Measurements from ENCODE around the gene PRPF6.
A peak's percentile ranks its signal among the peaks of the same experiment; 100 is the strongest.

PRPF6 gene

DNA sequence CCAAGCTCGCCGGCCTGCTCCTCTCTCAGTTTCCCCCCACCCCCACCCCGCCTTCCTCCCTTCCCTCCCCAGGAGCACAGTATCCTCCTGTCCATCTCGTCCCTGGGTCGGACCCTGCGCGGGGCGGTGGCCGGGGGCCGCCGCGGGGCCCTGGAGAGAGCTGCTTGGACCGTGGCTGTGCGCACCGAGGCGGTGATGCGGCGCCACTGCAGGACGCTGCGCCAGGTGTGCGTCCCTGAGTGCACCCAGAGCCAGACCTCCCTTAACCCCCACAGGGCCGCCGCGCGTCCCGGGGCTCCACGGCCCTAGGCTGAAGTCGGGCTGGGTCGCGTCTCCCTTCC, 57.3 kb downstream of the PRPF6 start:
- no peak for DNase-seq

DNA sequence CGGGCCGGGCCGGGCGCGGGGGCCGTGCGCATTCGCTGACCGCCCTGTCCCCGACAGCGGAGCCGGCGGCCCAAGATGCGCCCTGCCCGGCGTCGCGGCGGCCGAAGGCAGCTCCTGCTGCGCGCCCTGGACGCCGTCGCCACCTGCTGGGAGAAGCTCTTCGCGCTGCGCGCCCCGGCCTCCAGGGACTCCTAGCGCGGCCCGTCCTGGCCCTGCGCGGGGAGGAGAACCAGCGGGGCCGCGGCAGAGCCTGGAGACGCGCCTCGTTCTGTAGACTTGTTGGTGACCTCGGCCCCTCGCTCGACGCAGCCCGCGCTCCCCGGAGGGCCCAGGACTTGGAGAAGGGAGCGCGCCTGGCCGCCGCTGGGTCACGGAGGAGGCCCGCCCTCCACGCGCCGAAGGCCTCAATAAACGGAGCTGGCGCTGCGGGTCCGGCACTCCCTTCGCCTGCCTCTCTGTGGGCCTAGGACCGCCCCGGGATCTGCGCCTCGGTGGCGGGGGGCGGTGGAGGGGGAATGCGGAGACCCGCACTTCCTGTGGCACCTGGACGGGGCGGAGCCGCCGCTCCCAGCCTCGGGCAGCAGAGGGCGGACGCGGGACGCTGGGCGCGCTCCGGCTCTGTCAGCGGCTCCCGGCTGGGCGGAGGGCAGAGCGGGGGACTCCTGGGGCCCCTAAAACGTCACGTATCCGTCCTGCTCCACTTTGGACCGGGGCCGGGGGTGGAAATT, 57.8 kb downstream of the PRPF6 start:
- DNase-seq: peak; percentile 92

DNA sequence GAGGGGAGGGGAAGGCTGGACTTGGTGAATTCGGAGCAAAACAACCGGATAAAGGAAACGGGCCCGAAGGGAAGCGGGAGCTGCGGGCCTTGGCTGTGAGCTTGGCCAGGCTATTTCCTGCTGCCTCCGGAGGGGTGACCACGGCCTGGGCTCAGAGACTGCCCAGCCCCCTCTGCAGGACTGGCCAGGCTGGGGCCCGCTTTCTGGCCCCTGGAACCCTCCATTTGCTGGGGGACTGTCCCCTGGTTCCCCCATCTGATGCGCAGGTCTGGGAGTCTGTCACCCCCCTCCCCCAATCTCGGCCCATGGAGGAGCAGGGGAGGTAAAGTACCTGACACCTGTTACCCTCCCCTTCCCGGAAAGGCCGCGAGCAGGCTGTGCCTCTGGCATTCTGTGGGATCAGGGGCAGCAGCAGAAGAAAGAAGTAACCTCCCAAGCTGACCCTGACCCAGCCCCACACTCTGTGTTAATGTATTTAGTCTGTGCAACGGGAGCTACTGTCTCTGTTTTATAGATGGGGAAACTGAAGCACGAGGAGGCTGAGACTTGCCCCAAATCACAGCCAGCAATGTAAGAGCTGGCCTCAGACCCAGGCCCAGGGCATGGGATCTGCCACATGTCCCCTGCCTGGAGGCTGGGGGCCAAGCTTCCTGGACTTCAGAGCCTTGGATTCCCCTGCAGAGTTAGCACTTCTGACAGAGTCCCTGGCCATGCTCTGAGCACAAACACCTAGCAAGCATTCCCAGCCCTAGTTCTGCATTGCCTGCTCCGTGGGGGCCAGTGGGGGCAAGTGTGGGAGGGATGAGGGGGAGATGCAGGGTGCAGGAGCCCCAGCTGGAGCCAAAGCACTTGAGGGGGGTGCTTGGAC, 58.6 kb downstream of the PRPF6 start:
- DNase-seq: no peak

DNA sequence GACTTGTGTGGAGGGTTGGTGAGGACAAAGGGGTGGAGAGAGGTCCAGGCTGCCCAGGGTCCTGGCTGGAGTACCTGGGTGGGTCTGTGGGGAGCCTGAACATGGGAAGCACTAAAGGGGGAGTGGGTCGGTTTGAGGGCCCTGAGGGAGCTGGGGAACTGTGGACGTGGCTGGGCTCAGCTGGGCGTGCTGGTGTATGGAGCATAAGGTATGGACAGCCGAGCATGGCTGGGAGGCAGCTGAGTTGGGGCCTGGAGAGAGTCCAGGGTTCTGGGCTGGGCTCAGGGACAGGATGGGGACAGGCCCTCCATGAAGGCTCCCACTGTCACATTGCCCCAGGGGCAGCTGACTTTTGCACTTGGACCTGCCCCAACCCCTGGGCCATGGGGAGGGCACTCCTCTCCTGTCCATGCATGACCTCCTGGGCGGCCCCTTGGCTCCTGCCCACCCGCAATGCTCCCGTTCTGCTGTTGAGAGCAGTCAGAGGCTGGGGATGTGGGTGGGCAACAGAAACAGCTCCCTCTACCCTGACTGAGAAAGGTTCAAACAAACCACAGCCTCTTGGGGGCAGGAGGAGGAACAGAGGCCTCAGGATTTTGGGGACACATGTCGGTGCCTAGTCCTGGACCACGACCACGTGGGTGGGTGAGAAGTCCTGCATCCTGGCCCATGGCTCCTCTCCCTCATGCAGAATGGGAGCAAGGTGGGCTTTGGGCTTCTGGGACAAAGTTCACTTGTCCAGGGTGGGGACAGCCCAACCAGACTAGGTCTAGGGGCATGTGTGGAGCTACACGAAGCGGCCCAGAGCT, 59.5 kb downstream of the PRPF6 start:
- no peak for DNase-seq

DNA sequence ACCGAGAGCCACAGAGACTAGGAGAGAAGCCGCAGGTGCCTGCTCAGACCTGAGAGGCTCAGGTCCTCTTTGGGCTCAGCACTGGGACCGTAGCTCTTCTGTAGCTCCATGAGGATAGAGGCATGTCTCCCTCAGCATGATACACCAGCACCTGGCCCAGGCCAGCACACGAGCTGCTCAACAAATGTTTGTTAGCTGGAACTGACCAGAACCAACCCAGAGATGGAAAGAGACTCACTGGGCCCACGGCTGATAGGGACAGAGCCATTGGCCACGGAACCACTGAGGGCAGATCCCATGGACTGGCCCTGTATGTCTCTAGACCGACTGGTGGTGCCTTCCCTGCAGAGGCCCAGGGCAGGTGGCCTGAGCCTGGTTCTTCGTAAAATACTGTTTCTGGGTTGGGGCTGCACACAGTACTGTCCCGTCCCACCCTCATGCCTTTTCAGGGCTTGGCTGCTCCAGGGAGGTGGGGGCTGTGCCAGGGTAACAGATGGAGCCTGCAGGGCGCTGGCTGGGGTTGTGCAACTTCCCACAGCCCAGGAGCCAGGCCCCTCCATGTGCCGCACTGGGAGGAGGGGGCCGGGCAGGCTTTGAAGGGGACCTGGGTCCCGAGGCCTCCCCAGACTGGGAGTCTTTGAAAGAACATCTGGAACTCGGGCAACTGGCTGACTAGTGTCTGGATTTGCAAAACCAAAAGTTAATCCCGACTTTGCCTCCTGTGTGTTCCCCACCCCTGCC, 60.3 kb downstream of the PRPF6 start:
- no peak for DNase-seq

DNA sequence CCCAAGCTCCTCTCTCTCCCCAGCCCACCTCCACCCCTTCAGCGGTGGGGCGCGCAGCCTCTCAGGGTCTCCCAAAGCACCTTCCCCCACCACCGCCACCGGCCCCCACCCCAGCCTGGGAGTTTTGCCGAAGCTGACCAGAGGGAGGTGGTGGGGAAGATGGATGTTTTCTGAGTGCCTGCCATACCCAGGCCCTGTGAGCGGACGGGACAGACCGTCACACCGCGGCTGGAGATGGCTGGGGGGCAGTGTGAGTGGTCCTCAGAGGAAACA, 60.8 kb downstream of the PRPF6 start:
- DNase-seq: no peak

DNA sequence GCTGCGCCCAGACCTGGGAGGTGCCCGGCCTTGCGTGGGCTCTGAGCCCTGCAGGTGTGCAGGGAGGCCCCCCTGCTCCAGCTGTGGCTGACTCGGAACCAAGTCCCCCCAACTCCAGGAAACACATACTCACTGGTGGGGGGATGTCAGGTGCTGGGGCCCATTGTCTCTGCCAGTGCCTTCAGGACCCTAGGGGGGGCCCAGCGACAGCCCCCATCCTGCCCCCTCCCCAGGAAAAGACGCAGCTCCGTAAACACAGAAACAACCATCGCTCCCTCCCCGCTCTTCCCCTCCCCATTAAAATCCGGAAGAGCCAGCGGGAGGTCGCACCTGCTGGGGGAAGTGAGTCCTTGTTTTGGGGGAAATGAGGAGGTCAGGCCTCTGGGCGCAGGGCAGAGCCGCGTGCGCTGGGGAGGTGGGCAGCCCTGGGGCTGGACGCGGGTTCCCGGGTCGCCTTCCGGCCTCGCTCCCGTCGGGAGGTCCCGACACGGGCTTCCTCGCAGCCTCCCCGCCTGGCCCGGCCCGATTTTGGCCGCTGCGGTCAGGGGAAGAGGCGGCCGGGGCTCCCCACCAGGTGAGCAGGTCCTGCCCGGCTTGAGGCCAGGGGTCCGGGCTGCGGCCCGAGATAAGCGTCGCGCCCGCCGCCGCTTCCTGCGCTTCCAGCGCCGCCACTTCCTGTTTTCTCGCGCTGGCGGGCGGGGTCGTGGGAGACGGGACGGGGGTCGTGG, 61.3 kb downstream of the PRPF6 start:
- DNase-seq: no peak

DNA sequence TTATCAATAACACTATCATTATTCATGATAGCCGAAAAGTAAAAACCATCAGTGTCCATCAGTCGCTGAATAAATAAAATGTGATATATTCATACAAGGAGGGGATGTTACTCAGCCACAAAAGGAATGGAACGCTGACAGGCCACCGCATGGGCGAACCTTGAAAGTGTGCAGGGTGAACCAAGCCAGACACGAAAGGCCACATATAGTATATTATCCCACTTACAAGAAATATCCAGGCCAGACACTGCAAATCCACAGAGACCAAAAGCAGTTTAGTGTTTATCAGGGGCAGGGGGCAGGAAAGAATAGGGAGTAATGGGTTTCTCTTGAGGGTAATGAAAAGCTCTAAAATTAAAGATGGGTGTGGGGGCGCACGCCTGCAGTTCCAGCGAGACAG, 62.8 kb downstream of the PRPF6 start:
- DNase-seq: no peak

DNA sequence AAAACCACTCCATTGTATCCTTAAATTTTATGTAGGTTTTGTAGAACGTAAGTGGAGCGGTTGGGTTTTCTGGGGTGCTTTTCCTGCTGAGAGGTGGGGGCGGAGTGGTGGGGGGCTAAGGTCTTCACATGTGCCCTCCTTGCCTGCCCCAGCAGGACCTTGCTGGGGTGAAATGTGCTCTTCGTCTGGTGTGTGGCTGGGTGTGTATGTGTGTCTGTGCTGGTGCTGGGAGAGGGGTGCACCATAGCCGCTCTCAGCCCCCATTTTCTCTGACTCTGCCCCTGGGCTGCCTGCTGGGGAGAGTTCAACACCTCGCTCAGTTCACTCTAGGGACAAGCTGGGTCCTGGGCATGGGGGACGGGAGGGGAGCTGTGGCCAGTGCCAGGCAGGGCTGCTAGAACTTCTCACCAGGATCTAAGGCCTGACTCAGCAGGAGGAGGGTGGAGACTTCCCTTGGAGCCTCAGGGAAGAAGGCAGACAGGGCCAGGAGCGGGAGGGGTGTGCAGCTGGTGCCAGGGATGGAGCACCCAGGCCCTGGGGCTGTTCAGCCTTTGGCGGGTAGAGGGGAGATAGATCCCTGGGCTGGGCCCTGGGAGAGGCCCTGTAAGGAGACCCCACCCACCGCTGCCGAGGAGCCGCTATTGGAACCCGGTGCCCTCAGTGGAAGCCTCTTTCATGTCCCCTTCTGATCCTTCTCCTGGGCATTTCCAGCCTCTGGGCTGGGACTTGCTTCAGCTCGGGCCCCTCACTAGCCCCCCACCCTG, 63.7 kb downstream of the PRPF6 start:
- DNase-seq: no peak

DNA sequence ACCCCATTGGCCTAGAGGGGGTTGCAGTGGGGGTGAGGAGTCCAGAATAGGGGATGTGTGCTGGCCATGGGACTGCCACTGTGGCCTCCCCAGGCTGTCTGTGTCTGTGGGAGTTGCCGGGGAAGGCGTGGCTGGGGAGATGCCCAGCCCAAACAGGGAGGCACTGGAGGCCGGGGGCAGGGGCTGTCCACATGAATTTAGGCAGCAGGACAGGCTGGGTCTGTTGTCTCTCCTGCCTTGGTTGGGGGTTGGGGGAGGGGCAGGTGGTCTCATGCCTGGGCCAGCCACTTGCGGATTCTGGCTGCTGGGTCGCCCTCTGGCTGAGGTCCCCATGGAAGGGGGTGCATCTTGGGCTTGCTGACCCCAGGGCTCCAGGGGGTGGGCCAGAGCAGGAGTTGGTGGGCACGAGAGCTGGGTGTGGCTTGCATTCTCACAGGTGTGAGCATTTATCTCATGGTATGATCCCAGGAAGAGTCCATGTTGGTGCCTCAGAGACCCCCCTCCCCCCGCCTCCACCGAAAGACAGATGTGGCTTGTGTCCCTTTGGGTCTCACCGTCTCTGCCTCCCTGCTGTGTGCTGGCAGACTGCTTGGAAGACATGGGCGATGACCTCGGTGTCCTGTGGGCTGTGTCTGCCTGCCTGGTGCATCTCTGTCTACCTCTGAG, 64.5 kb downstream of the PRPF6 start:
- no peak for DNase-seq

DNA sequence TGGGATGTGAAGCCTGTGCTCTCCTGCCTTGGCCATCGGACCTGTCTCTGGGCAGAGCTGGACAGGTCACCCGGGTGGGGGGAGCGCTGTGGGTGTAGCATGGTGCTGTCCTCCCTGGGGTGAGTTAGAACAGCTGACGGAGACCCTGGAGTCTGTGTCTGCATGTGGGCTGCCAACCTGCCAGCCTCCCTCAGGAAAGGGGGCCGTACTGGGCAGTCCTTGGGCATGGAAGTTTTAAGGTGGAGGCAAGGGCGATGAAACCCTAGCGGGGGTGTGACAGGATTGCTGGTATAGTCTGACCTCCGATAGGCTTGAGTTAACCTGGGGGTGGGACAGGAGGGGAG, 66.1 kb downstream of the PRPF6 start:
- DNase-seq: no peak

DNA sequence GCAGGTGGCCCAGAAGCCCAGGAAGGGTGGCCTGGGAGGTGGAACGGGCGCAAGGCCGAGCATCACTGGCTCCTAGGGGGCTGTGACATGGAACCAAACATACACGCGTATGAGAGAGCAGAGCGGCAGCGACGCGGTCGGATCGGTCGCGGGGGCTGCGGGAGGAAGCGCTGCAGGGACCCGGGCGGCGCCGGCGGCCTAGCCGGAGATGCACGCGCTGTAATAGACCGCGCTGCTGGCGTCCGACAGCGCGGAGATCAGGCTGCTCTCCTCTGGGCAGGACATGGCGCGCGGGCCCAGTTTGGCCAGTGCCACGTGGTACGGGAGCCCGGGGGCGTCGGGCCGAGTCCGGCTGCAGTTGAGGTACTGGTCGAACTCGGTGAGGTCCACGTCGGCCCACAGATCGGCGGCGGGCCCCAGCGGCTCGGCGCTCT, 67.1 kb downstream of the PRPF6 start:
- no peak for DNase-seq

DNA sequence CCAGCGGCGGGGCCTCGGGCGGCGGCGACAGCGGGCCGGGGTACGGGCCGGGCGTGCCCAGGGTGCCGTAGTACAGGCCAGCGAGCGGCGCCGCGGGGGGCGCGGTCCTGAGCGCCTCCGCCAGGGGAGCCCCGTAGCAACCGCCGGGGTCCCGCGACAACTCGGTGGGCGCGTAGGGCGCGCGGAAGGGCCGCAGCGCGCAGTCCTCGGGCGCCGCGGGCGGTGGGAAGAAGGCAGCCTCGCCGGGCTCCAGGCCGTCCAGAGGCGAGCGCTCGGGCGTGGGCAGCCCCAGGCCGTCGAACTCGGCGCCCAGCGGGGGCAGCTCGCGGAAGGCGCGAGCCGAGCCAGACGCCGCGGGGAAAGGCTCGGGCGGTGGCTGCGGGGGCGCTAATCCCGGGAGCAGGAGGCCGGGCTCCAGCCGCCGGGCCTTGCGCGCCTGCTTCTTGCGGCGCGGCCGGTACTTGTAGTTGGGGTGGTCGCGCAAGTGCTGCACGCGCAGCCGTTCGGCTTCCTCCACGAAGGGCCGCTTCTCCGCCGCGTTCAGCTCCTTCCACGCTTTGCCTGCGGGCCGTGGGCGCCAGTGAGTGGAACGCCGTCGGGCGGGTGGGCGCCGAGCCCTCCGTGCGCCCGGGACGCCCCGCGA, 67.6 kb downstream of the PRPF6 start:
- DNase-seq: no peak

DNA sequence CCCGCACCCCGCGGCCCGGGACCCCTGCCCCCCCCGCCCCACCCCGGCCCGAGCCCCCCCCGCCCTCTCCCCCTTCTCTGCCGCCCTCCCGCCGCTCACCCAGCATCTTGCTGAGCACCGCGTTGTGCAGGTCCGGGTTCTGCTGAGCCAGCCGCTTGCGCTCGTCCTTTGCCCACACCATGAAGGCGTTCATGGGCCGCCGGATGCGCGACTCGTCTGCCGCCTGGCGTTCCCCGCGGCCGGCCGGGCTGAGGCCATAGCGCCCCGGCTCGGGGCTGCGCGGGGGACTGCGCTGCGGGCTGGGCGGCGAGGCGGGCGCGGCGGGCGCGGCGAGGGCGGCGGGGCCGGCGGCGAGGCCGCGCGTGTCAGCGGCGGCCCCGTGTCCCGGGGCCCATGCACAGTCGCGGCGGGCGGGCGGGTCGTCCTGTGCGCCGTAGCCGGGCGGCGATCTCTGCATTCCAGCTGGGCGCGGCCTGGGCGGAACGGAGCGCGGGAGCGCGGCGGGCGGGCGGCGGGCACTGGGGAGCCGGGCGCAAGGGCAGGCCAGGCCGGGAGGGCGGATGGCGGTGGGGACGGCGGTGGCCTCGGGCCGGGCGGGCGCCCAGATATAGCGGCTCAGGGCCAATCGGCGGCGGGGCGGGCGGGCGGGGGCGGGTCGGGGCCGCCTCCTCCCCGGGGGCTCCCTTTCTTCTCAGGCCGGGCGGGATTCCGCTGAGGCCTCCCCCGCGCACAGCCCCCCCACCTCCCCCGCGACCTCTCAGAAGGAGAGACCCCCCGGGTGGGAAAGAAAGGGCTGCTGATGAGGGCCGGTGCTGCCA, 68.3 kb downstream of the PRPF6 start, which contains the start of gene SOX18:
Gene SOX18, minus strand, starts transcription at position 580 of the 818 bp plus-strand sequence. Its CDS starts 123 bp downstream, at position 457.
- no peak for DNase-seq

DNA sequence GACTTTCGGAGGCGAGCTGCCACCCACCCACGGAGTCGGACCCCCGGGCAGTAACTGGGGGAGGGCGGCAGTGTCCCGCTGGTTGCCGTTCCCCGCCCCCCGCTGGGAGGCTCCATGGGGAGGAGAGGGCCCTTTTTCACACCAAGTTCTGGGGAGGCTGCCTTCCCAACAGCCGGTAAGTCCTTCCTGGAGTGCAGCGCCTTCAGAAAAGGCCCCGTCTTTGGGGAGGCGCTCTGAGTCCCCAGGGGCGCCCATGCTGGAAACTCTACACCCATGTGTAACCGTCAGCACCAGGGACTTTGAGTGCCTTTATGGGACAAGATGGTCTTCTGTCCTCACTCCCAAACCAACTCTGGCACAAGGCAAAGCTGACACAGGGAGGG, 68.9 kb downstream of the PRPF6 start:
- DNase-seq: no peak

DNA sequence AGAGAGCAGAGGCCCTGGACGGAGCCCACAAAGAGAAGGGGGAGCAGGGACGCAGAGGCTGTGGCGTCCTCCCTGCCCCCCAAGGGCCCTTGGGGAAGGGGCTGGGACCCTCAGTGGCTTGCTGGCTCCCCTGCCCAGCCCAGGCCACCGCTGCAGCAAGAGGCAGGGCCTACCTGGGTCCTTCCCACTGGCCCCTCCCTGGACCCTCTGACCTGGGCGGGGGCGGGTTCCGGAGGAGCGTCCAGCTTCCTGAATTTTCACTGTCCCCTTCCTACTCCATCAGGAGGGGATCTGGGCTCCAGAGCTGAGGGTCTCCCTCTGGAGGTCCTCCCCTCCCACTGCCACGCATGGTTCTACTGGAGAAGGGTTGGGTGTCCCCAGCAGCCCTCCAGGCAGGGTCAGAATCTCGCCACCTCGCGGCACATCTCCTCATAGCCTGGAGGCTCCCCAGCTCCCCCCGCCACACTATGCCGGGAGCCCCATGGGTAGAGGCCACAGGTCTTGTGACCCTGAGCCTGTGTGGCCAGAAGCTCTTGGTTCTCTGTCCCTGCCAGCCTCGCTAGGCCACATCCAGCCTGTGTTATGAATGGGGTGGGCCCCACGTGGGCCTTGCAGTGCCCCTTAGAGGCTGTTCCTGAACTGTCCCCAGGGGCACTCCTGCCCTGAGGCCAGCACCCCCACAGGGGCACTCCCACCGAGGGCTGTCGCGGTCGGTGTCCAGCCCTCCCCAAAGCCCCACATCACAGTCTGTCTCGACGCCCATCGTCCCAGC, 69.5 kb downstream of the PRPF6 start:
- no peak for DNase-seq

DNA sequence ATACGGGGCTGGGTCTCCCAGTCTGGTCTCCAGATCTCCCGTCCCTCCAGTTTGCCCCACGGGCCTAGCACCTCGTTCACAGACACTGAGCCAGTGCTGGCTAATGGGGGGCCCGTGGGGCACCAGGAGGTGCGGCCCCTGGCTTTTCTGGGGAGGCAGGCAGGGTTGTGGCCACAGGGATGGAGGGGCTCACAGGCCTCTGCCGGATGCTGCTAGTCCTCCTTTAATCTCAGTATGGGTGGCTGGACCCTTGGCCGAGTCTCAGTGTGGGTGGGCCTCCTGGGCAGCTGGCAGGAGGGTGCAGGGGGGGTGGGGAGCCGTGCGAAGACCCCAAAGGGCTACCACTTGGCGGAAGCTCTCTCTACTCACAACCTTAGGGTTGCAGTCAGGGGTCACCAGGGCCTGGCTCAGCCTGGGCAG, 70.1 kb downstream of the PRPF6 start:
- no peak for DNase-seq

DNA sequence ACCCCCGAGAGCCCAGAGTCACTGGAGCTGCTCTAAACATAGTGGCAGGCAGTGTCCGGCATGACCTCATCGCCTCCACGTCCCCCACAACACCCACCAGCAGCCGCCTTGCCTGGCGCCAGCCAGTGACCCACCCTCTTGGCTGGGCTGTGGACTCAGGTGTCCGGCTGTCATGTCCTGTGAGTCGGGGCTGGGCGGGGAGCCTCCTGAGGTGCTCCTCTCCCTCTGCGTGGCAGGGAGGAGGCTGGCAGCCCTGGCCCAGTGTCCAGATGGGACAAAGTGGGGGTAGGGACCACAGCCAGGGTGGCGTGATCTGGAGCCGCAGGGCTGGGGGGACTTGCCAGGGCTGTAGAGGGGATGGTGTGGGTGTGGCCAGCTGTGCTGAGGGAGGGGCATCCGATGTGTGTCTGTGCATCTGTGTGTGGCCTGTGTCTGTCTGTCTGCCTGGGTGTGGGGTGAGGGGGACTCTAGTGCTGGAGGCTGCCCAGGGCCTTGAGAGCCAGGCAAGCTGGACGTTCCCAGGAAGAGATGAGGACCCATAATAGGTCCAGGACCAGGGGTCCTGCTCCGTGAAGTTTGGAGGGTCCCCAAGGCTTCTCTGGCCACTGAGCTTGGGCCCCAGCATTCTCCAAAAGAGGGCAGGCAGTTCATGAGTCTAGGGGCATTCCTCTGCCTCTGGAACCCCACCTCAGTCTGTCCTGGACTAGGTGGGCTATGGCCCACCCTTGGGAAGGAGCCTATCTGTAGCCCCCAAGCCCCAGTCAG, 70.8 kb downstream of the PRPF6 start:
- DNase-seq: no peak
